HG02840 (cell line): Measurements from ENCODE around the gene STH.

Experiments
- ATAC-seq: cut with Tn5 transposase; IDR thresholded peaks from one replicate; pipeline ENCODE4 v1.9.1; 2021; ENCODE audit warnings: mild to moderate bottlenecking, moderate library complexity, moderate number of reproducible peaks; ENCODE audit not compliant: unreplicated experiment, low FRiP score

The STH gene

GRCh38 chr17:46038937-46039336 lies 39.9 kb downstream of the STH start:
- ATAC-seq = no peak

GRCh38 chr17:46039592-46040186 lies 40.6 kb downstream of the STH start:
- no peak for ATAC-seq

- ATAC-seq = no peak
Measured at GRCh38 chr17:46042246-46042645, 43.2 kb downstream of the STH start.

GRCh38 chr17:46042925-46043324 lies 43.9 kb downstream of the STH start:
- ATAC-seq = no peak

- no peak for ATAC-seq
Measured at GRCh38 chr17:46043606-46044005, 44.6 kb downstream of the STH start.

GRCh38 chr17:46044286-46044928 lies 45.4 kb downstream of the STH start:
- no peak for ATAC-seq

GRCh38 chr17:46044989-46045388 lies 45.9 kb downstream of the STH start:
- no peak for ATAC-seq

GRCh38 chr17:46045639-46046038 lies 46.6 kb downstream of the STH start:
- ATAC-seq = no peak

GRCh38 chr17:46046957-46047356 lies 47.9 kb downstream of the STH start:
- ATAC-seq = no peak

GRCh38 chr17:46047398-46047797 lies 48.3 kb downstream of the STH start:
- no peak for ATAC-seq

GRCh38 chr17:46047856-46048255 lies 48.8 kb downstream of the STH start:
- no peak for ATAC-seq
